HG02623 (cell line): ENCODE results near the gene KIF5B.
A peak's percentile ranks its signal among the peaks of the same experiment; 100 is the strongest.
"Not testable (repeated sequence)": the region's sequence is repeated elsewhere in the genome, so short reads cannot be mapped to it uniquely, and the experiment has no call there.

Experiments
- ATAC-seq: cut with Tn5 transposase; IDR thresholded peaks from one replicate; pipeline ENCODE4 v1.9.1; 2021; ENCODE audit warnings: moderate library complexity; ENCODE audit not compliant: unreplicated experiment

KIF5B gene

GRCh38 chr10:32017044-32017443 is 39.2 kb downstream of the KIF5B start:
- no peak for ATAC-seq

- ATAC-seq, result no peak
Observed at GRCh38 chr10:32015386-32015785, 40.8 kb downstream of the KIF5B start.

GRCh38 chr10:32007026-32007425 is 49.2 kb downstream of the KIF5B start:
- no peak for ATAC-seq

- peak; percentile 55 for ATAC-seq
Observed at GRCh38 chr10:32005050-32005449, 51.2 kb downstream of the KIF5B start.

- ATAC-seq, result no peak
Observed at GRCh38 chr10:32004161-32004591, 52.0 kb downstream of the KIF5B start.

- ATAC-seq, result no peak
Observed at GRCh38 chr10:32002531-32002930, 53.7 kb downstream of the KIF5B start.

- ATAC-seq, result no peak
Observed at GRCh38 chr10:32000937-32001336, 55.3 kb downstream of the KIF5B start.

GRCh38 chr10:31999836-32000235 is 56.4 kb downstream of the KIF5B start:
- ATAC-seq, result no peak

GRCh38 chr10:31999070-31999660 is 57.1 kb downstream of the KIF5B start:
- ATAC-seq, result no peak

GRCh38 chr10:31994926-31995325 is 61.3 kb downstream of the KIF5B start:
- no peak for ATAC-seq

GRCh38 chr10:31990937-31991336 is 65.3 kb downstream of the KIF5B start:
- ATAC-seq, result no peak

- not testable (repeated sequence) for ATAC-seq
Observed at GRCh38 chr10:31987786-31988185, 68.4 kb downstream of the KIF5B start.

- no peak for ATAC-seq
Observed at GRCh38 chr10:31982111-31982510, 74.1 kb downstream of the KIF5B start.

- ATAC-seq, result no peak
Observed at GRCh38 chr10:31980471-31980870, 75.8 kb downstream of the KIF5B start.

- not testable (repeated sequence) for ATAC-seq
Observed at GRCh38 chr10:31979071-31979470, 77.2 kb downstream of the KIF5B start.

- ATAC-seq, result no peak
Observed at GRCh38 chr10:31978156-31978483, 78.1 kb downstream of the KIF5B start.

GRCh38 chr10:31977440-31978155 is 78.6 kb downstream of the KIF5B start:
- ATAC-seq, result no peak

GRCh38 chr10:31975157-31975765 is 81.0 kb downstream of the KIF5B start:
- ATAC-seq, result no peak

- ATAC-seq, result no peak
Observed at GRCh38 chr10:31974434-31975124, 81.6 kb downstream of the KIF5B start.

GRCh38 chr10:31972519-31973041 is 83.6 kb downstream of the KIF5B start:
- ATAC-seq, result no peak

- not testable (repeated sequence) for ATAC-seq
Observed at GRCh38 chr10:31969847-31970246, 86.4 kb downstream of the KIF5B start.

- ATAC-seq, result no peak
Observed at GRCh38 chr10:31963589-31963980, 92.6 kb downstream of the KIF5B start.
